HCT116 (cell line): Measurements from ENCODE around the gene CDC42EP1.

Experiments used
- CTCF ChIP-seq, 3 experiments: fragments of 200-600 bp in 1 of 3; sonication (generic) in 1 of 3; IDR thresholded peaks in 2 of 3; conservative IDR thresholded peaks in 1 of 3; 2 replicates each; pipeline ENCODE4 v1.5.1; 2012 to 2017; ENCODE audit warnings: low read depth in 2 of 3, low read length in 2 of 3, antibody characterized with exemption in 1 of 3, borderline replicate concordance in 1 of 3, control low read depth in 1 of 3, mild to moderate bottlenecking in 1 of 3, mixed read lengths in 1 of 3, mixed run types in 1 of 3, moderate library complexity in 1 of 3; ENCODE audit not compliant: insufficient read depth in 1 of 3
- EGR1 ChIP-seq: IDR thresholded peaks from 2 replicates; pipeline ENCODE4 v1.6.1; 2012; ENCODE audit warnings: low read depth
- EZH2 ChIP-seq: fragments of 200-600 bp; sonication (generic); IDR thresholded peaks from 2 replicates; pipeline ENCODE4 v1.6.1; 2017; ENCODE audit warnings: antibody characterized with exemption, mixed run types
- POLR2A ChIP-seq: IDR thresholded peaks from 2 replicates; pipeline ENCODE4 v1.7.0; 2011; ENCODE audit warnings: borderline replicate concordance; ENCODE audit not compliant: insufficient read depth, insufficient read length; ENCODE audit errors: extremely low read depth
- POLR2AphosphoS5 ChIP-seq: IDR thresholded peaks from 2 replicates; pipeline ENCODE4 v1.6.1; 2011; ENCODE audit warnings: mild to moderate bottlenecking, low read depth, low read length, moderate library complexity
- REST ChIP-seq: IDR thresholded peaks from 2 replicates; pipeline ENCODE4 v1.6.1; 2012; ENCODE audit warnings: low read depth
- SIN3A ChIP-seq: IDR thresholded peaks from 2 replicates; pipeline ENCODE4 v1.6.1; 2012; ENCODE audit warnings: low read depth
- YY1 ChIP-seq: IDR thresholded peaks from 2 replicates; pipeline ENCODE4 v1.6.1; 2011; ENCODE audit warnings: low read length, low read depth, moderate library complexity, mild to moderate bottlenecking; ENCODE audit not compliant: insufficient replicate concordance; ENCODE audit errors: extremely low read depth
- ZFX ChIP-seq: fragments of 450-650 bp; IDR thresholded peaks from 2 replicates; pipeline ENCODE4 v1.6.1; 2017
- ZNF274 ChIP-seq: fragments of 200-500 bp; sonication (Bioruptor generic); IDR thresholded peaks from 2 replicates; pipeline ENCODE4 v1.6.1; 2014; ENCODE audit warnings: mild to moderate bottlenecking, low read depth, low read length, inconsistent platforms
- TF ChIP-seq, protein P1 (sequence below): IDR thresholded peaks from 2 replicates; pipeline ENCODE4 v1.6.1; 2011; ENCODE audit warnings: mild to moderate bottlenecking, low read length, moderate library complexity; ENCODE audit not compliant: insufficient replicate concordance; ENCODE audit errors: extremely low read depth
- TF ChIP-seq, protein P2 (sequence below): IDR thresholded peaks from 2 replicates; pipeline ENCODE4 v1.6.1; 2012
- TF ChIP-seq, protein P3 (sequence below): IDR thresholded peaks from 2 replicates; pipeline ENCODE4 v1.6.1; 2012

- no peak for TF ChIP-seq EZH2
- TF ChIP-seq, protein P1, sequence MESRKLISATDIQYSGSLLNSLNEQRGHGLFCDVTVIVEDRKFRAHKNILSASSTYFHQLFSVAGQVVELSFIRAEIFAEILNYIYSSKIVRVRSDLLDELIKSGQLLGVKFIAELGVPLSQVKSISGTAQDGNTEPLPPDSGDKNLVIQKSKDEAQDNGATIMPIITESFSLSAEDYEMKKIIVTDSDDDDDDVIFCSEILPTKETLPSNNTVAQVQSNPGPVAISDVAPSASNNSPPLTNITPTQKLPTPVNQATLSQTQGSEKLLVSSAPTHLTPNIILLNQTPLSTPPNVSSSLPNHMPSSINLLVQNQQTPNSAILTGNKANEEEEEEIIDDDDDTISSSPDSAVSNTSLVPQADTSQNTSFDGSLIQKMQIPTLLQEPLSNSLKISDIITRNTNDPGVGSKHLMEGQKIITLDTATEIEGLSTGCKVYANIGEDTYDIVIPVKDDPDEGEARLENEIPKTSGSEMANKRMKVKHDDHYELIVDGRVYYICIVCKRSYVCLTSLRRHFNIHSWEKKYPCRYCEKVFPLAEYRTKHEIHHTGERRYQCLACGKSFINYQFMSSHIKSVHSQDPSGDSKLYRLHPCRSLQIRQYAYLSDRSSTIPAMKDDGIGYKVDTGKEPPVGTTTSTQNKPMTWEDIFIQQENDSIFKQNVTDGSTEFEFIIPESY, result no peak
- TF ChIP-seq ZNF274, result no peak
- TF ChIP-seq CTCF (IDR thresholded peaks at IDR 0.05 in 2 of 3, conservative IDR thresholded peaks at IDR 0.05 in 1 of 3; ENCODE audit: borderline replicate concordance in 1 of 3, insufficient read depth in 1 of 3, low read depth in 2 of 3, low read length in 2 of 3), result no peak
- TF ChIP-seq POLR2AphosphoS5, result no peak
- TF ChIP-seq, protein P2, sequence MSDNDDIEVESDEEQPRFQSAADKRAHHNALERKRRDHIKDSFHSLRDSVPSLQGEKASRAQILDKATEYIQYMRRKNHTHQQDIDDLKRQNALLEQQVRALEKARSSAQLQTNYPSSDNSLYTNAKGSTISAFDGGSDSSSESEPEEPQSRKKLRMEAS, result no peak
- TF ChIP-seq REST, result no peak
- no peak for TF ChIP-seq SIN3A
- TF ChIP-seq ZFX, result no peak
- no peak for TF ChIP-seq YY1
- TF ChIP-seq EGR1, result no peak
- no peak for TF ChIP-seq POLR2A
- TF ChIP-seq, protein P3, sequence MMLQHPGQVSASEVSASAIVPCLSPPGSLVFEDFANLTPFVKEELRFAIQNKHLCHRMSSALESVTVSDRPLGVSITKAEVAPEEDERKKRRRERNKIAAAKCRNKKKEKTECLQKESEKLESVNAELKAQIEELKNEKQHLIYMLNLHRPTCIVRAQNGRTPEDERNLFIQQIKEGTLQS, result no peak
These were observed 22.2 kb downstream of the CDC42EP1 start for GRCh38 chr22:37582526-37582925.
